WTC11 (cell line): ENCODE results near the gene FXN. TPM values are rescaled to one million over a fixed set of nuclear protein-coding genes. Genes with fewer than 3 reads are reported as not detected.

Experiments
- ATAC-seq: fragments of 200-7000 bp; cut with Tn5 transposase; 2 replicates; pipeline ENCODE4 v1.10.0; 2021; ENCODE audit warnings: mild to moderate bottlenecking, moderate library complexity
- CTCF ChIA-PET: fragments of 300-600 bp; sonication (Branson Sonifier 250); formaldehyde crosslinking; loops from one replicate; lab custom pipeline; 2021; ENCODE audit warnings: antibody characterized with exemption; lab: Charles Lee
- POLR2A ChIA-PET: fragments of 350-600 bp; sonication (Branson Sonifier 250); formaldehyde crosslinking; loops from one replicate; lab custom pipeline; 2021; ENCODE audit warnings: antibody characterized with exemption; lab: Charles Lee
- DNase-seq: peaks from one replicate; pipeline ENCODE4 v3.0.0; 2021; ENCODE audit warnings: low spot score
- H3K27ac Mint-ChIP-seq: 2 replicates; pipeline ENCODE4 v1.8.0; 2021; ENCODE audit warnings: mixed read lengths
- H3K27me3 Mint-ChIP-seq: 2 replicates; pipeline ENCODE4 v1.8.0; 2021; ENCODE audit warnings: low read depth, mild to moderate bottlenecking, moderate library complexity, mixed read lengths
- H3K36me3 Mint-ChIP-seq: 2 replicates; pipeline ENCODE4 v1.8.0; 2021; ENCODE audit warnings: mixed read lengths
- H3K4me1 Mint-ChIP-seq: 2 replicates; pipeline ENCODE4 v1.8.0; 2022; ENCODE audit warnings: mixed read lengths
- H3K4me3 Mint-ChIP-seq: 2 replicates; pipeline ENCODE4 v1.8.0; 2021; ENCODE audit warnings: mild to moderate bottlenecking, moderate library complexity, mixed read lengths
- H3K9me3 Mint-ChIP-seq: 2 replicates; pipeline ENCODE4 v1.8.0; 2021; ENCODE audit warnings: mixed read lengths
- AFF4 ChIP-seq: sonication (generic); formaldehyde crosslinking; IDR thresholded peaks from 2 replicates; pipeline ENCODE4 v1.8.1; 2023; ENCODE audit warnings: mild to moderate bottlenecking, missing genetic modification reagents, borderline replicate concordance
- CTCF ChIP-seq: fragments of 200-600 bp; IDR thresholded peaks from 2 replicates; pipeline ENCODE4 v1.8.0; 2022; ENCODE audit warnings: antibody characterized with exemption
- E2F1 ChIP-seq: sonication (generic); formaldehyde crosslinking; IDR thresholded peaks from 2 replicates; pipeline ENCODE4 v1.8.0; 2022; ENCODE audit warnings: mild to moderate bottlenecking, missing genetic modification reagents
- E2F5 ChIP-seq: sonication (generic); formaldehyde crosslinking; IDR thresholded peaks from 2 replicates; pipeline ENCODE4 v1.8.1; 2022; ENCODE audit warnings: mild to moderate bottlenecking, moderate library complexity, missing genetic modification reagents
- ELF4 ChIP-seq: sonication (generic); formaldehyde crosslinking; IDR thresholded peaks from 2 replicates; pipeline ENCODE4 v1.8.1; 2022; ENCODE audit warnings: low read depth, mild to moderate bottlenecking, moderate library complexity, missing genetic modification reagents
- GTF2I ChIP-seq: fragments of 250-450 bp; sonication (Bioruptor Pico); conservative IDR thresholded peaks from 2 replicates; pipeline ENCODE4 v1.4.0; 2021; ENCODE audit warnings: mild to moderate bottlenecking
- IRF1 ChIP-seq: sonication (generic); formaldehyde crosslinking; IDR thresholded peaks from 2 replicates; pipeline ENCODE4 v1.8.0; 2023; ENCODE audit warnings: missing genetic modification reagents
- OVOL2 ChIP-seq: fragments of 250-450 bp; sonication (Bioruptor Pico); IDR thresholded peaks from 2 replicates; pipeline ENCODE4 v1.9.0; 2021; ENCODE audit warnings: mild to moderate bottlenecking, borderline replicate concordance
- SMAD3 ChIP-seq: sonication (generic); formaldehyde crosslinking; IDR thresholded peaks from 2 replicates; pipeline ENCODE4 v1.8.0; 2022; ENCODE audit warnings: missing genetic modification reagents, mild to moderate bottlenecking, borderline replicate concordance
- STAT6 ChIP-seq: sonication (generic); formaldehyde crosslinking; conservative IDR thresholded peaks from 2 replicates; pipeline ENCODE4 v1.8.1; 2023; ENCODE audit warnings: mild to moderate bottlenecking, low read depth, missing genetic modification reagents, moderate library complexity
- TEAD1 ChIP-seq: sonication (generic); formaldehyde crosslinking; IDR thresholded peaks from 2 replicates; pipeline ENCODE4 v1.8.0; 2022; ENCODE audit warnings: mild to moderate bottlenecking, missing genetic modification reagents
- ZMAT4 ChIP-seq: fragments of 250-450 bp; sonication (Bioruptor Pico); IDR thresholded peaks from 2 replicates; pipeline ENCODE4 v1.9.0; 2021; ENCODE audit warnings: mild to moderate bottlenecking
- ZNF121 ChIP-seq: sonication (generic); formaldehyde crosslinking; IDR thresholded peaks from 2 replicates; pipeline ENCODE4 v1.8.0; 2023; ENCODE audit warnings: missing genetic modification reagents
- ZNF416 ChIP-seq: fragments of 250-450 bp; sonication (Bioruptor Pico); IDR thresholded peaks from 2 replicates; pipeline ENCODE4 v1.9.0; 2021; ENCODE audit warnings: mild to moderate bottlenecking, inconsistent platforms
- ZNF671 ChIP-seq: fragments of 250-450 bp; sonication (Bioruptor Pico); IDR thresholded peaks from 2 replicates; pipeline ENCODE4 v1.8.0; 2021; ENCODE audit warnings: mild to moderate bottlenecking
- total RNA-seq: library from RNA; stranded (reverse); gene quantifications from 3 replicates; pipeline ENCODE4 v1.2.3, GENCODE V29; 2021

The FXN gene
- total RNA-seq, 1 experiment from 2014 or later, result 30.6 TPM

GRCh38 chr9:69016191-69017096, 19.1 kb upstream of the FXN start (continued):
- TF ChIP-seq CTCF, result no peak
- TF ChIP-seq GTF2I (CRISPR knock-in tag), result no peak
- TF ChIP-seq OVOL2, result no peak
- no peak for TF ChIP-seq ZNF671 (CRISPR knock-in tag)
- no peak for TF ChIP-seq TEAD1 (CRISPR knock-in tag)
- TF ChIP-seq, all 79 proteins: peak for 0

- TF ChIP-seq ZMAT4 (CRISPR knock-in tag) (no peak), SMAD3 (CRISPR knock-in tag) (no peak), E2F1 (CRISPR knock-in tag) (no peak), IRF1 (no peak), ZNF416 (CRISPR knock-in tag) (no peak), ZNF121 (no peak), AFF4 (CRISPR knock-in tag) (no peak), OVOL2 (no peak), E2F5 (CRISPR knock-in tag) (no peak), STAT6 (CRISPR knock-in tag) (no peak), ELF4 (CRISPR knock-in tag) (no peak)
- no peak overlapping the region for H3K27ac Mint-ChIP-seq
- no peaks in the 10 kb centered on the region for H3K9me3 Mint-ChIP-seq
- ATAC-seq, result no peak
- H3K4me3 Mint-ChIP-seq, result no peak overlapping the region
- no peak for DNase-seq
- POLR2A ChIA-PET, result no interaction called here
- H3K36me3 Mint-ChIP-seq, result no peaks in the 10 kb centered on the region
- CTCF ChIA-PET, result interaction anchor here (0.8 to 1.9 kb wide), 2 partner anchors 17 to 322 kb away, joined by 4 to 5 read pairs; partner anchors contain the start of gene FXN
- peaks cover 28% of the 10 kb centered on the region for H3K4me1 Mint-ChIP-seq
- no peaks in the 10 kb centered on the region for H3K27me3 Mint-ChIP-seq
Observed at GRCh38 chr9:69018737-69019136, 16.8 kb upstream of the FXN start.
